Coronary artery (tissue), 2 donors: ENCODE measurements around the gene BST1.
"Not testable (repeated sequence)": the region's sequence is repeated elsewhere in the genome, so short reads cannot be mapped to it uniquely, and the experiment has no call there.

ENCODE experiments used
- DNase-seq: peaks from one replicate; pipeline ENCODE4 v3.0.0-alpha.2; 2017; ENCODE audit warnings: low spot score
- H3K27ac ChIP-seq, 2 donors: fragments of 200-600 bp; sonication (generic); one replicate each; pipeline ENCODE4 v1.5.1; 2016 to 2019
- H3K4me3 ChIP-seq: fragments of 200-600 bp; sonication (generic); 2 replicates; pipeline ENCODE4 v1.5.1; 2016; ENCODE audit warnings: mild to moderate bottlenecking, moderate library complexity
- CTCF ChIP-seq: fragments of 200-600 bp; sonication (generic); IDR thresholded peaks from one replicate; pipeline ENCODE4 v1.5.1; 2019; ENCODE audit warnings: antibody characterized with exemption

The BST1 gene

GRCh38 chr4:15755321-15756155 is 52.7 kb downstream of the BST1 start:
- no peak for TF ChIP-seq CTCF
- no peak overlapping the region for H3K4me3 ChIP-seq
- H3K27ac ChIP-seq, result no peak overlapping the region
- no peak for DNase-seq

- H3K27ac ChIP-seq, result no peak overlapping the region
- no peak for DNase-seq
- no peak overlapping the region for H3K4me3 ChIP-seq
- TF ChIP-seq CTCF, result no peak
Observed at GRCh38 chr4:15756361-15756861, 53.5 kb downstream of the BST1 start.

GRCh38 chr4:15757054-15757453 is 54.2 kb downstream of the BST1 start:
- no peak overlapping the region for H3K4me3 ChIP-seq
- H3K27ac ChIP-seq, result no peak overlapping the region
- no peak for TF ChIP-seq CTCF
- DNase-seq, result no peak

- no peak overlapping the region for H3K4me3 ChIP-seq
- H3K27ac ChIP-seq, result no peak overlapping the region
- DNase-seq, result no peak
- no peak for TF ChIP-seq CTCF
Observed at GRCh38 chr4:15758294-15758693, 55.4 kb downstream of the BST1 start.

GRCh38 chr4:15762460-15762859 is 59.6 kb downstream of the BST1 start:
- not testable (repeated sequence) for H3K27ac ChIP-seq, DNase-seq, H3K4me3 ChIP-seq

GRCh38 chr4:15765391-15765790 is 62.5 kb downstream of the BST1 start:
- no peak for TF ChIP-seq CTCF
- Histone ChIP-seq H3K27ac (no peak overlapping the region), H3K4me3 (no peak overlapping the region)
- no peak for DNase-seq

GRCh38 chr4:15765910-15766697 is 63.2 kb downstream of the BST1 start:
- Histone ChIP-seq H3K27ac (no peak overlapping the region), H3K4me3 (no peak overlapping the region)
- no peak for DNase-seq
- no peak for TF ChIP-seq CTCF
